HepG2 (cell line): Measurements from ENCODE around the gene LAMC1.

Experiments used
- CTCF ChIP-seq: sonication (generic); formaldehyde crosslinking; IDR thresholded peaks from 2 replicates; pipeline ENCODE4 v1.5.0; 2020; ENCODE audit warnings: mild to moderate bottlenecking, missing genetic modification reagents, moderate library complexity
- FOXP1 ChIP-seq, 2 experiments: fragments of 450-650 bp in 1 of 2; IDR thresholded peaks; 2 replicates each; pipeline ENCODE4 v1.6.1; 2017 to 2018; ENCODE audit warnings: antibody characterized with exemption in 1 of 2
- JUNB ChIP-seq: sonication (generic); formaldehyde crosslinking; IDR thresholded peaks from 2 replicates; pipeline ENCODE4 v1.8.0; 2022; ENCODE audit warnings: missing genetic modification reagents, mild to moderate bottlenecking, borderline replicate concordance
- POLR2AphosphoS5 ChIP-seq: IDR thresholded peaks from 2 replicates; pipeline ENCODE4 v1.6.1; 2012; ENCODE audit warnings: low read depth, low read length
- SOX6 ChIP-seq, 2 experiments: fragments of 450-650 bp in 1 of 2; sonication (generic) in 1 of 2; formaldehyde crosslinking in 1 of 2; IDR thresholded peaks; 2 replicates each; pipeline versions ENCODE4 v1.4.0 to v1.6.1; 2017 to 2020; ENCODE audit warnings: antibody characterized with exemption in 1 of 2, mild to moderate bottlenecking in 1 of 2, missing genetic modification reagents in 1 of 2
- SUZ12 ChIP-seq: fragments of 150-350 bp; IDR thresholded peaks from 2 replicates; pipeline ENCODE4 v1.6.1; 2014; ENCODE audit warnings: low read depth, low read length
- ZBTB43 ChIP-seq: sonication (generic); formaldehyde crosslinking; conservative IDR thresholded peaks from 2 replicates; pipeline ENCODE4 v1.4.0; 2020; ENCODE audit warnings: missing genetic modification reagents
- ZNF18 ChIP-seq: sonication (generic); formaldehyde crosslinking; IDR thresholded peaks from 2 replicates; pipeline ENCODE4 v1.8.0; 2022; ENCODE audit warnings: mild to moderate bottlenecking, missing genetic modification reagents; ENCODE audit not compliant: insufficient replicate concordance
- ZNF562 ChIP-seq: sonication (generic); formaldehyde crosslinking; IDR thresholded peaks from 2 replicates; pipeline ENCODE4 v1.8.0; 2022; ENCODE audit warnings: missing genetic modification reagents, borderline replicate concordance

- no peak for TF ChIP-seq SUZ12
- TF ChIP-seq ZNF18 (CRISPR knock-in tag) = no peak
- no peak for TF ChIP-seq CTCF (CRISPR knock-in tag)
- TF ChIP-seq FOXP1 (IDR thresholded peaks at IDR 0.05) = no peak
- TF ChIP-seq FOXP1 (CRISPR knock-in tag; IDR thresholded peaks at IDR 0.05) = no peak
- TF ChIP-seq ZNF562 (CRISPR knock-in tag) = no peak
- no peak for TF ChIP-seq SOX6 (IDR thresholded peaks at IDR 0.05)
- no peak for TF ChIP-seq SOX6 (CRISPR knock-in tag; IDR thresholded peaks at IDR 0.05)
- no peak for TF ChIP-seq POLR2AphosphoS5
- TF ChIP-seq JUNB (CRISPR knock-in tag) = no peak
- TF ChIP-seq ZBTB43 (CRISPR knock-in tag) = no peak
Observed at GRCh38 chr1:183186841-183187240, 163.6 kb downstream of the LAMC1 start.
